B cell (primary cell): ENCODE results near the gene CYB5B.

Experiments
- EZH2 ChIP-seq: IDR thresholded peaks from 2 replicates; pipeline ENCODE4 v1.6.1; 2012; ENCODE audit warnings: borderline replicate concordance, low read depth, mild to moderate bottlenecking, moderate library complexity, low read length; ENCODE audit not compliant: insufficient read depth, poor library complexity, severe bottlenecking
- TF ChIP-seq, protein P1 (sequence below): fragments of 200-600 bp; IDR thresholded peaks from one replicate; pipeline ENCODE4 v1.8.0; 2022; ENCODE audit warnings: antibody characterized with exemption, mild to moderate bottlenecking

DNA sequence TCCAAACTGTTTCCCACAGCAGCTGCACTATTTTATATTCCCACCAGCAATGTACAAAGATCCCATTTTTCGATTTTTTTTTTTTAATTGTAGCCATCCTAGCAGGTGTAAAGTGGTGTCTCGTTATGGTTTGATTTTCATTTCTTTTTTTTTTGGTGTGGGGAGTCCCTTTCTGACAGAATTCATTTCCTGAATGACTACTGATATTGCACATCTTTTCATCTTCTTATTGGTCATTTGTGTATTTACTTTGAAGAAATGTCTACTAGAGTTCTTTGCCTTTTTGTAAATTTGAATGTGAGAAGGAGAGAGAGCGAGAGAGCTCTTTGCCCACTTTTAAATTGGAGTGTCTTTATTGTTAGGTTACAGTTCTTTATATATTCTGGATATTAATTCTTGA lies 14.0 kb downstream of the CYB5B start:
- TF ChIP-seq, protein P1, sequence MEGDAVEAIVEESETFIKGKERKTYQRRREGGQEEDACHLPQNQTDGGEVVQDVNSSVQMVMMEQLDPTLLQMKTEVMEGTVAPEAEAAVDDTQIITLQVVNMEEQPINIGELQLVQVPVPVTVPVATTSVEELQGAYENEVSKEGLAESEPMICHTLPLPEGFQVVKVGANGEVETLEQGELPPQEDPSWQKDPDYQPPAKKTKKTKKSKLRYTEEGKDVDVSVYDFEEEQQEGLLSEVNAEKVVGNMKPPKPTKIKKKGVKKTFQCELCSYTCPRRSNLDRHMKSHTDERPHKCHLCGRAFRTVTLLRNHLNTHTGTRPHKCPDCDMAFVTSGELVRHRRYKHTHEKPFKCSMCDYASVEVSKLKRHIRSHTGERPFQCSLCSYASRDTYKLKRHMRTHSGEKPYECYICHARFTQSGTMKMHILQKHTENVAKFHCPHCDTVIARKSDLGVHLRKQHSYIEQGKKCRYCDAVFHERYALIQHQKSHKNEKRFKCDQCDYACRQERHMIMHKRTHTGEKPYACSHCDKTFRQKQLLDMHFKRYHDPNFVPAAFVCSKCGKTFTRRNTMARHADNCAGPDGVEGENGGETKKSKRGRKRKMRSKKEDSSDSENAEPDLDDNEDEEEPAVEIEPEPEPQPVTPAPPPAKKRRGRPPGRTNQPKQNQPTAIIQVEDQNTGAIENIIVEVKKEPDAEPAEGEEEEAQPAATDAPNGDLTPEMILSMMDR = no peak
- TF ChIP-seq EZH2 = no peak
